SK-N-MC (cell line): Measurements from ENCODE around the gene SNX24.
"Not testable (repeated sequence)": the region's sequence is repeated elsewhere in the genome, so short reads cannot be mapped to it uniquely, and the experiment has no call there.

Source experiments
- DNase-seq: peaks from one replicate; pipeline ENCODE4 v3.0.0-alpha.2; 2011; ENCODE audit warnings: low read depth, low spot score
- H3K27ac ChIP-seq: fragments of 200-600 bp; sonication (generic); 2 replicates; pipeline ENCODE4 v1.5.1; 2016; ENCODE audit warnings: mixed run types
- H3K36me3 ChIP-seq: fragments of 200-600 bp; sonication (generic); 2 replicates; pipeline ENCODE4 v1.6.1; 2017; ENCODE audit warnings: antibody characterized with exemption, low read length, mixed read lengths; ENCODE audit not compliant: insufficient read depth
- H3K4me3 ChIP-seq: fragments of 200-600 bp; sonication (generic); 2 replicates; pipeline ENCODE4 v1.5.1; 2016
- H3K9ac ChIP-seq: fragments of 200-600 bp; sonication (generic); 2 replicates; pipeline ENCODE4 v1.8.0; 2017; ENCODE audit warnings: mixed run types, mixed read lengths; ENCODE audit not compliant: insufficient read length
- H3K9me3 ChIP-seq: fragments of 200-600 bp; sonication (generic); 2 replicates; pipeline ENCODE4 v1.6.1; 2017; ENCODE audit warnings: low read depth, mild to moderate bottlenecking, antibody characterized with exemption, low read length, moderate library complexity, mixed read lengths
- EZH2 ChIP-seq: fragments of 200-600 bp; sonication (generic); IDR thresholded peaks from one replicate; pipeline ENCODE4 v1.6.1; 2017; ENCODE audit warnings: antibody characterized with exemption
- FOXP2 ChIP-seq: optimal IDR thresholded peaks from 2 replicates; pipeline ENCODE3; 2011; ENCODE audit warnings: mild to moderate bottlenecking, moderate library complexity; ENCODE audit not compliant: insufficient read depth; ENCODE audit errors: extremely low read length, control extremely low read depth
- POLR2AphosphoS5 ChIP-seq: IDR thresholded peaks from 2 replicates; pipeline ENCODE4 v1.6.1; 2012; ENCODE audit warnings: mild to moderate bottlenecking, low read depth, low read length, borderline replicate concordance

Gene SNX24

GRCh38 chr5:122839731-122840130 lies 5.7 kb upstream of the SNX24 start:
- Histone ChIP-seq H3K36me3 (no peaks in the 10 kb centered on the region), H3K9ac (no peak overlapping the region), H3K27ac (no peak overlapping the region), H3K9me3 (no peaks in the 10 kb centered on the region), H3K4me3 (no peak overlapping the region)
- TF ChIP-seq FOXP2 (no peak), POLR2AphosphoS5 (no peak), EZH2 (no peak)
- no peak for DNase-seq

GRCh38 chr5:122842016-122842580 lies 3.3 kb upstream of the SNX24 start:
- no peak for TF ChIP-seq POLR2AphosphoS5
- TF ChIP-seq EZH2, result no peak
- TF ChIP-seq FOXP2, result no peak
- no peaks in the 10 kb centered on the region for H3K36me3 ChIP-seq
- no peaks in the 10 kb centered on the region for H3K9me3 ChIP-seq
- no peak overlapping the region for H3K27ac ChIP-seq
- DNase-seq, result no peak
- H3K4me3 ChIP-seq, result no peak overlapping the region
- H3K9ac ChIP-seq, result no peak overlapping the region

- no peak for DNase-seq
- Histone ChIP-seq H3K9me3 (no peaks in the 10 kb centered on the region), H3K27ac (peak overlapping the region; percentile 42; the same call in 1 of the 2 replicates), H3K36me3 (no peaks in the 10 kb centered on the region), H3K4me3 (peak overlapping the region; percentile 94), H3K9ac (peak overlapping the region; percentile 87)
- TF ChIP-seq FOXP2 (no peak), POLR2AphosphoS5 (no peak), EZH2 (no peak)
Measured at GRCh38 chr5:122844136-122844909, 1.1 kb upstream of the SNX24 start.

- no peak for TF ChIP-seq POLR2AphosphoS5
- no peak for TF ChIP-seq EZH2
- TF ChIP-seq FOXP2, result no peak
- H3K4me3 ChIP-seq, result peak overlapping the region; percentile 94
- no peaks in the 10 kb centered on the region for H3K36me3 ChIP-seq
- no peaks in the 10 kb centered on the region for H3K9me3 ChIP-seq
- DNase-seq, result no peak
- H3K9ac ChIP-seq, result peak overlapping the region; percentile 87
- H3K27ac ChIP-seq, result peak overlapping the region; percentile 42; the same call in 1 of the 2 replicates
Measured at GRCh38 chr5:122844910-122845228, 544 bp upstream of the SNX24 start.

GRCh38 chr5:122846051-122846550 lies 688 bp downstream of the SNX24 start:
- H3K27ac ChIP-seq, result no peak overlapping the region
- DNase-seq, result no peak
- H3K9me3 ChIP-seq, result no peaks in the 10 kb centered on the region
- no peaks in the 10 kb centered on the region for H3K36me3 ChIP-seq
- TF ChIP-seq FOXP2 (no peak), POLR2AphosphoS5 (no peak), EZH2 (no peak)
- H3K9ac ChIP-seq, result peak overlapping the region; percentile 87
- H3K4me3 ChIP-seq, result peak overlapping the region; percentile 94

- no peak overlapping the region for H3K9ac ChIP-seq
- no peak overlapping the region for H3K4me3 ChIP-seq
- TF ChIP-seq FOXP2, result no peak
- no peak for TF ChIP-seq POLR2AphosphoS5
- no peak for TF ChIP-seq EZH2
- no peak for DNase-seq
- H3K9me3 ChIP-seq, result no peaks in the 10 kb centered on the region
- H3K27ac ChIP-seq, result no peak overlapping the region
- H3K36me3 ChIP-seq, result no peaks in the 10 kb centered on the region
Measured at GRCh38 chr5:122847687-122848081, 2.3 kb downstream of the SNX24 start.

- DNase-seq, result no peak
- H3K4me3 ChIP-seq, result no peak overlapping the region
Measured at GRCh38 chr5:122849771-122850170, 4.4 kb downstream of the SNX24 start.

GRCh38 chr5:122857538-122857937 lies 12.1 kb downstream of the SNX24 start:
- not testable (repeated sequence) for H3K36me3 ChIP-seq

More at GRCh38 chr5:122849771-122850170, 4.4 kb downstream of the SNX24 start:
- no peak overlapping the region for H3K27ac ChIP-seq
- no peak overlapping the region for H3K9ac ChIP-seq
- H3K36me3 ChIP-seq, result no peaks in the 10 kb centered on the region
- no peak for TF ChIP-seq FOXP2
- TF ChIP-seq POLR2AphosphoS5, result no peak
- no peaks in the 10 kb centered on the region for H3K9me3 ChIP-seq

More at GRCh38 chr5:122857538-122857937, 12.1 kb downstream of the SNX24 start:
- not testable (repeated sequence) for H3K9ac ChIP-seq, H3K27ac ChIP-seq, H3K9me3 ChIP-seq, DNase-seq, H3K4me3 ChIP-seq
